Testis (tissue), 3 donors: ENCODE data around the gene TST. TPM values are rescaled to one million over a fixed set of nuclear protein-coding genes. Genes with fewer than 3 reads are reported as not detected.

ENCODE experiments used
- DNase-seq: peaks from one replicate; pipeline ENCODE4 v3.0.0-alpha.2; 2019
- H3K27ac ChIP-seq, 2 donors: fragments of 200-600 bp; sonication (generic); one replicate each; pipeline ENCODE4 v1.5.1; 2019
- H3K27me3 ChIP-seq: fragments of 200-600 bp; sonication (generic); one replicate; pipeline ENCODE4 v1.5.1; 2019
- H3K36me3 ChIP-seq: fragments of 200-600 bp; sonication (generic); one replicate; pipeline ENCODE4 v1.5.1; 2017; ENCODE audit warnings: low read depth; ENCODE audit errors: missing control alignments
- H3K4me1 ChIP-seq: fragments of 200-600 bp; sonication (generic); one replicate; pipeline ENCODE4 v1.5.1; 2019
- H3K4me3 ChIP-seq, 2 donors: fragments of 200-600 bp; sonication (generic); one replicate each; pipeline ENCODE4 v1.5.1; 2017 to 2019
- H3K9me3 ChIP-seq: fragments of 200-600 bp; sonication (generic); one replicate; pipeline ENCODE4 v1.5.1; 2017
- CTCF ChIP-seq, 3 experiments: fragments of 450-650 bp in 2 of 3; fragments of 200-600 bp in 1 of 3; sonication (generic) in 1 of 3; IDR thresholded peaks; one replicate each; pipeline ENCODE4 v1.5.1; 2016 to 2019; ENCODE audit warnings: antibody characterized with exemption in 3 of 3, mild to moderate bottlenecking in 2 of 3, moderate library complexity in 1 of 3
- POLR2A ChIP-seq: fragments of 450-650 bp; IDR thresholded peaks from one replicate; pipeline ENCODE4 v1.6.1; 2017; ENCODE audit warnings: antibody characterized with exemption, mild to moderate bottlenecking, moderate library complexity
- WGBS, 2 donors: methylation state at CpG; one replicate each; pipeline ENCODE4 v1.1.5; 2018; 5-methylcytosine and 5-hydroxymethylcytosine counted together
- intact Hi-C: fragments of 100-400 bp; cut with DNase I; formaldehyde crosslinking; loops from one replicate; pipeline ENCODE4 v1.15.1; 2023; ENCODE audit warnings: low total_unique reads
- polyA plus RNA-seq: library from polyadenylated mRNA; stranded (reverse); fragments of 350-450 nt; fragmentation: Illumina TruSeq; extraction: RNeasy Lipid Tissue Mini Kit (QIAGEN cat#74804); gene quantifications from one replicate; pipeline ENCODE4 v1.2.3, GENCODE V29; 2014; ENCODE audit warnings: low read depth, low replicate concordance; ENCODE audit not compliant: insufficient read depth
- total RNA-seq, 2 donors: library from RNA; depleted of rRNA; stranded (reverse); fragments of >200 nt; gene quantifications; one replicate each; pipeline ENCODE4 v1.2.3, GENCODE V29; 2016

Gene TST
- total and polyA plus RNA-seq, 3 donors from 2014 or later: 18.0 to 20.9 (median 18.2) TPM

DNA sequence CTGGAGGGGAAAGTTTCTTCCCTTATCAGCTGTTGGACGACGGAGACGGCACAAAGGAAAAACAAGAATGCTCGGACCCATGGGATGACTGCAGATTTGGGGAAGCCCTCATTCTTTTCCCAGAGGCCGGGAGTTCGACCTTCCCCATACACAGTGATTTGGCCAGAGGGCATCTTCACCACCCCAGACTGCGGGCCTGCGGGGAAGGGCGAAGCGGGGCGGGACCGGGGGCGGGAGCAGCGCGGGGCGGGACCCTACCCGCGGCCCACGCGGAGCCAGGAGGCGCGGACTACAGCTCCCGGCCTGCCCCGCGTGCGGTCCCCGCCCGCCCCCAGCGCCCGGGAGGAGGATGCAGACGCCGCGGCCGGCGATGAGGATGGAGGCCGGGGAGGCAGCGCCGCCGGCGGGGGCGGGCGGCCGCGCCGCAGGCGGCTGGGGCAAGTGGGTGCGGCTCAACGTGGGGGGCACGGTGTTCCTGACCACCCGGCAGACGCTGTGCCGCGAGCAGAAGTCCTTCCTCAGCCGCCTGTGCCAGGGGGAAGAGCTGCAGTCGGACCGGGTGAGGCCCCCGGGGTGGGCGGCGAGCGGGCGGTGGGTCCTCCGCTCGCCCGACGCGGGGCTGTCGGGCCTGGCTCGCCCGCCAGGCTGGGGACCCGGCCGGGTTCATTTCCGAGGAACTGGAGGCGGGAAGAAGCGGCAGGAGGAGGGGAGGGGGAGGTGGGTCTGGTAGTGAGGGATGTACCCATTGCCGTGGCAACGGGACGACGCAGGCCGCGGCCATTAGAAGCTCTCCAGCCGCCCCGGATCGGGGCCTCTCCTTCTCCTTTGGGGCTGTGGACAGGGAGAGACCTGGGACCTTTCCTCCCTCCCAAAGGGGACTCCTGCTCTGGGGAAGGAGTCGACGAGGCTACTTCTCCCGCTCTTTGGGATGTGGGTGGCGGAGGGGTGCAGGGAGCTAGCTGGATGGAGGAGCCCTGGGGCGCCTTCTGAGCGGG, 32.4 kb upstream of the TST start, which contains the start of gene KCTD17:
KCTD17 (plus strand) TSS at position 352 of the 995 bp plus-strand sequence; CDS start at position 371, 19 bp downstream.
- intact Hi-C loops: no loop called here
- no peaks in the 10 kb centered on the region for H3K36me3 ChIP-seq
- H3K9me3 ChIP-seq: no peaks in the 10 kb centered on the region
- peaks cover 6% of the 10 kb centered on the region for H3K4me1 ChIP-seq
- H3K4me3 ChIP-seq: peak within 1 kb of the TSS; percentile 69 to 75
- no peaks in the 10 kb centered on the region for H3K27me3 ChIP-seq
- no peak within 1 kb of the TSS for H3K27ac ChIP-seq
- 3 to 5% methylated on average over 12 to 56 of the region's 89 CpGs for WGBS, 2 donors
- TF ChIP-seq CTCF (IDR thresholded peaks at IDR 0.05) (no peak), POLR2A (no peak)
- DNase-seq: peak; percentile 65

- no peaks in the 10 kb centered on the region for H3K27me3 ChIP-seq
- WGBS, 2 donors: 58 to 63% methylated on average over 6 of the region's 6 CpGs
- TF ChIP-seq POLR2A (no peak), CTCF (IDR thresholded peaks at IDR 0.05) (no peak)
- peaks cover 6% of the 10 kb centered on the region for H3K4me1 ChIP-seq
- H3K4me3 ChIP-seq: peak overlapping the region in 1 of 2 donors; percentile 69
- no peaks in the 10 kb centered on the region for H3K9me3 ChIP-seq
- intact Hi-C loops: no loop called here
- no peak overlapping the region for H3K27ac ChIP-seq
- DNase-seq: no peak
- no peaks in the 10 kb centered on the region for H3K36me3 ChIP-seq
These were observed 31.7 kb upstream of the TST start for GRCh38 chr22:37050913-37051312.

GRCh38 chr22:37049224-37049623, 30.0 kb upstream of the TST start:
- 54 to 83% methylated on average over 2 of the region's 2 CpGs for WGBS, 2 donors
- Histone ChIP-seq H3K27me3 (no peaks in the 10 kb centered on the region), H3K4me3 (no peak overlapping the region), H3K27ac (no peak overlapping the region), H3K36me3 (no peaks in the 10 kb centered on the region), H3K9me3 (no peaks in the 10 kb centered on the region), H3K4me1 (peaks cover 6% of the 10 kb centered on the region)
- no peak for TF ChIP-seq CTCF (IDR thresholded peaks at IDR 0.05)
- no peak for TF ChIP-seq POLR2A
- no peak for DNase-seq
- intact Hi-C loops: no loop called here

DNA sequence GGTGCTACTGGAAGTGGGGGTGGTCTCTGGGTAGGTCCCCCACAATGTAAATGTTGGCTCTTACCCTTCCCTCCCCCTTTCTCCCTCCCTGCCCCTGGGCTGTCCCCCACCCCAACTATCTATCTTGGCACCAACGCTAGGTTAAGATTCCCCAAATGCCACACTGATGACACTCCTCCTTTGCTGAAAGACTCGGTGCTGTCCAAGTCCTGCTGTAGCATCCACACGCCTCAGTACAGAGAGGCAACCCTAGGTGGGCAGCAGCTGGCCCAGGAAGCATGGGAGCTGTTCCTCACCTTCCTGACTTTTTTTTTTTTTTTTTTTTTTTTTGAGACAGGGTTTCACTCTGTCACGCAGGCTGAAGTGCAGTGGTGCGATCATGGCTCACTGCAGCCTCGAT, 28.9 kb upstream of the TST start:
- TF ChIP-seq CTCF (IDR thresholded peaks at IDR 0.05) (no peak), POLR2A (no peak)
- whole genome bisulfite sequencing, 2 donors: 77 to 78% methylated on average over 6 of the region's 6 CpGs
- intact Hi-C loops: no loop called here
- H3K4me3 ChIP-seq: no peak overlapping the region
- no peak for DNase-seq
- peaks cover 6% of the 10 kb centered on the region for H3K4me1 ChIP-seq
- H3K36me3 ChIP-seq: no peaks in the 10 kb centered on the region
- no peaks in the 10 kb centered on the region for H3K9me3 ChIP-seq
- H3K27me3 ChIP-seq: no peaks in the 10 kb centered on the region
- H3K27ac ChIP-seq: no peak overlapping the region
